NCI-H1092 (cell line): Measurements from ENCODE around the gene PRDM1.
A peak's percentile ranks its signal among the peaks of the same experiment; 100 is the strongest.

Experiments used
- DNase-seq: peaks from one replicate; lab custom pipeline; 2025; lab: John Stamatoyannopoulos, UW

Gene PRDM1

DNA sequence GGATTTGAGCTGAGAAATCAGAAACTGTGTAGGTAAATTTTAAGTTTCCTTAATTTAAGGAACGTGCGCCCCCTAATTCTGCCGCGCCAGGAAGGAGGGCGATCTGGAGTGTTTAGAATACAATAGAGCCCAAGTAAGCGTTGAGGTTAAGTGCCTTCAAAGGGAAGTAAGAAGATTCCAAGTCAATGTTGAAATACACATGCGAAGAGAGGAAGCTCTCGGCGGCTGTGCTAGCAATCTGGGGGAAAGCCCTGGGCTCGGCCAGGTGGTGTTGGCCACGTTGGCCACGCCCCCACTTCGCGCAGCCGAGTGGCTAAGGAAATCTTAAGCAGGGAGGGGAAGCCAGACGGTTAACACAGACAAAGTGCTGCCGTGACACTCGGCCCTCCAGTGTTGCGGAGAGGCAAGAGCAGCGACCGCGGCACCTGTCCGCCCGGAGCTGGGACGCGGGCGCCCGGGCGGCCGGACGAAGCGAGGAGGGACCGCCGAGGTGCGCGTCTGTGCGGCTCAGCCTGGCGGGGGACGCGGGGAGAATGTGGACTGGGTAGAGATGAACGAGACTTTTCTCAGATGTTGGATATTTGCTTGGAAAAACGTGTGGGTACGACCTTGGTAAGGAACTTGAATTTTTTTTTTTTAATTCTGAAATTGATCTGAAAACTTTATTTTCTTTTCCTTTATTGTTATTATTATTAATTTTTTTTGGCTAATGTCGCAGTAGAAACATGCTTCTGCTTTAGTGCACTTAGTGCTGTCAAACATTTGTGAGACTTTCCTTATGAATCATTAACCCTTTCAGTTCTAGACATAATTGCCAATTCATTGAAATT lies at the start of gene PRDM1:
PRDM1 (plus strand) TSS at position 353 of the 830 bp plus-strand sequence; CDS start at position 571, 218 bp downstream.
- DNase-seq, result no peak

- no peak for DNase-seq
Measured at GRCh38 chr6:106037060-106037459, 49.1 kb upstream of the PRDM1 start.

- DNase-seq, result no peak
Measured at GRCh38 chr6:106039897-106040592, 46.1 kb upstream of the PRDM1 start.

GRCh38 chr6:106044151-106044550 lies 42.0 kb upstream of the PRDM1 start:
- no peak for DNase-seq

DNA sequence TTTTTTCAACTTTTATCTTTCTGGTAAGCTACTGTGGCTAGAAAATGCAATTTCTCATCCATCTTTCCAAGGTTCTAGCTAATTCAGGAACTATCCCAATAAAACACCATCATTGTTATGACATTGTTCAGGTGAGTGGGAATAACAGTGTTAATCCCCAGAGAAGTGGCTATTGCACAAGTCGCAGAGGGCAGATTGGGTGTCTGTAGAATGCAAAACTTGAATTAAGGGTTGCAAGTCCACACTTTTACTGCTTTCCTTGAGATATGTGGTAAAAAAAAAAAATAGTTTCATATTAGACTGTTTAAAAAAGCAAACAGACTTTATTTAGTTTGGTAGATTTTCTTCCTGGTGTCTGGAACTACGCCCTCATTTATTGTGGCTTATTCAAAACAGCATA lies 41.1 kb upstream of the PRDM1 start:
- DNase-seq, result no peak

DNA sequence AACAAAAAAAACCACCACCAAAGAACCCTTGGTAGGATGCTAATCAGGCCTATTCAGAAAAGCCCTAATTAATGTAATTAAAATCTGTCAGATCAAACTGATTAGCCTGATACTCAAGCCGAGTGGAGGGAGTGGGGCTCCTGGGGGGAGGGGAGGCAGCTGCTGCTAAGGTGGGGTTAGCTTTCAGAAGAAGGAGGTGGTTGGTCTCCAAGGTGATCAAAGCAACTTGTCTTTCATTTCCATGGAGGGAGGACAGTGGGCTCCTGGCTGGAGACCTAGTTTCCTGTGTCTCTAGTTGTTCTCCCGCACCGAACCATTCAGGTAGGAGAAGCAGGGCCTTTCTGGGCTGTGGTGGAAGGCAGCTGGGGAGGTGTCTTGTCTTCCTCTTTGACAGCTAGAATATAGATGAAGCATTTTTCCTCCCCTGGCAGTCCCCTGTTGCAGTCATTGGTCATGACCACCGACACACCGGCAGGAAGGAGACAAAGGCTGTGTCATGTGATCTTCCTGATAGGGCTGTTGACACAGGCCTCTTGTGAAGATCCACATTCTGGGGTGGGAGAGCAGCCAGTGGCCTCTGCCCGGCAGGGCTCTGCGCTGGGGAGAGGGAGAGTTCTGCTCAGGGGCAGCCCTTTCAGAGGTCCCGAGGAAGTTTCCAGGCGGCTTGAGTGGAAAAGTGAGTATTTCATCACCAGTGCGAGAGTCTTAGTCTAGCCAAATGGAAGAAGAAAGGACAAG lies 39.9 kb upstream of the PRDM1 start:
- no peak for DNase-seq

GRCh38 chr6:106046854-106047200 lies 39.3 kb upstream of the PRDM1 start:
- DNase-seq, result no peak

DNA sequence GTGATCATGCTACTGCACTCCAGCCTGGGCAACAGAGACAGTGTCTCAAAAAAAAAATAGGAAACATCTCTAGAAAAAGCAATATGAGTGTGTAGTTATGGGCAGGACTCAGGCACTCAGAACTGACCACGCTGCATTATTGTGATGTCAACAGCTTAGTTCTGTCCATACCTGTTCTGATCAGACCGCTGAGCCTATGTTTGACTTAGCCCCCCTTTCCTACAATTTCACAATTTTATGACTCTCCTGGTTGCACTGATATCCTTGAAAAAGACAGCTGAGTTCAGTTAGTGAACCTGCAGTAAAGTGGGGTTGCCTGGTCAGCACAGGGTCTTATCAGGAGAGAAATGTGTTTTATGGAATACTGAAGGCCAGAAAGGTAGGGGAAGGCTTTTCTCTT lies 37.8 kb upstream of the PRDM1 start:
- no peak for DNase-seq

GRCh38 chr6:106050538-106050937 lies 35.6 kb upstream of the PRDM1 start:
- DNase-seq, result no peak

DNA sequence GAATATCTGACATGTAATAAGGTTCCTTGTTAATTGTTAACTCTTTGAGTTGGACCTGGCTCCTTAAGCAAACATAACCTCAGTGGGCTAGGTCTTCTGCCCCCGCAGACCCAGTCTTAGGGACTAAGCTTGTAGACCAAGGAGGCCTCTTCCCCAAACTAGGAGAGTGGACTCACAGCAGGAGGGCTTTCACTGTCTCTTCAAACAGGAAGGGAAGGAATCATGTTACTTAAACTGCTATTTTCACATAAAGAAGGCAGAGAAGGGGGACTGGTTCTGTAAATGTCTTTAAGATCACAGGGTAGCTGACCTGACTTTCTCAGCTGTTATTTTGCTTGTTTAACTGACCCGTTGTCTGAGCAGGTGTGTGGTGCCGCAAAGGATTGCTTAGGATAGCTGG lies 34.9 kb upstream of the PRDM1 start:
- DNase-seq, result no peak

- DNase-seq, result no peak
Measured at GRCh38 chr6:106053484-106054205, 32.5 kb upstream of the PRDM1 start.

DNA sequence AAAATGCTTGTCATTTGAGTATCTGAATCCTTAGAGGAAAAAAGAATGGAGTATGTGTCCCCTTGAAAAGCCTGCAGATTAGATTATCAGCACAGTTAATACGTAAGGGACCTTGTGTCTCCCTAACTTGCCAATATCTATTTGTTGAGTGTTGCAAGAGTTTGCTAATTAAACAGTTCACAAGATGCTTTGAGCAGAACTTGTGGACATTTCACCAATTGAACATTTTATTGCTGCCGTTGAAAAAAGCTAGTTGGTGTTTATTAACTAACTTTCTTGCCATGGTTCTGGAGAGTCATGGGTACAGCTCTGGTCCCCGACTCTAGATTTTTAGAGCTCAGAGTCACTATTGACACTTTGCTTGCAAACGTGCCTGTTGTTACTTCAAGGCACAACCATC lies 30.6 kb upstream of the PRDM1 start:
- no peak for DNase-seq

DNA sequence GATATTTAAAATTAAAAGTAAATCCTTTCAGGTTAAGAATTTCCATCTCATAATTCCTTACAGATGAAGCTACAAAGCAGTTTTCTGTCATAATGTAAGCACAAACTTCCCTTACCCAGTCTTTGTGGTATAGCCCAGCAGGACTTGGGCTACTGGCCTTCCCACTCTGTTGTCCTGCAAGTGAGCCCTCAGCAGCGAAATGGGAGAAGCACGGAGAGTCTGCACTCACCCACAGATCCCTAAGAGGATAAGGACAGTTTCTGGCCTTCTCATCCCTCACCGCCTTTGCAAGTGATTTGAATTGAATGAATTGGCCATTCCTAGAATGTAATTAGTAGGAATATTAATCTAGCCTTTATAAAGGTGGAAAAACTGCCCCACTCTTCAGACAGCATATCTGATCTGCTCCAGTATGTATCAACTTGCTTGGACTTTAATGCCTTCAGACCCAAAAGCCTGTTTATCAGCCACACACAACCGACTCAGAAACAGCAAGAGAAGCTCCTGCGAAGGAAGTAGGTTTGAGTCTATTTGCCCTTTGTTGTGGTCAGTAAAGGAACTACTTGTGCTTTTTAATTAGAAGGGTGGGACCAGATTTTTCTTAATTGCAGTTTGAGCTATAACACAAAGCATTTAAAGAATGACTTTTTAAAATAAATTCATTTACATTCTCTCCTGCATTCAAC lies 29.9 kb upstream of the PRDM1 start:
- DNase-seq, result no peak

DNA sequence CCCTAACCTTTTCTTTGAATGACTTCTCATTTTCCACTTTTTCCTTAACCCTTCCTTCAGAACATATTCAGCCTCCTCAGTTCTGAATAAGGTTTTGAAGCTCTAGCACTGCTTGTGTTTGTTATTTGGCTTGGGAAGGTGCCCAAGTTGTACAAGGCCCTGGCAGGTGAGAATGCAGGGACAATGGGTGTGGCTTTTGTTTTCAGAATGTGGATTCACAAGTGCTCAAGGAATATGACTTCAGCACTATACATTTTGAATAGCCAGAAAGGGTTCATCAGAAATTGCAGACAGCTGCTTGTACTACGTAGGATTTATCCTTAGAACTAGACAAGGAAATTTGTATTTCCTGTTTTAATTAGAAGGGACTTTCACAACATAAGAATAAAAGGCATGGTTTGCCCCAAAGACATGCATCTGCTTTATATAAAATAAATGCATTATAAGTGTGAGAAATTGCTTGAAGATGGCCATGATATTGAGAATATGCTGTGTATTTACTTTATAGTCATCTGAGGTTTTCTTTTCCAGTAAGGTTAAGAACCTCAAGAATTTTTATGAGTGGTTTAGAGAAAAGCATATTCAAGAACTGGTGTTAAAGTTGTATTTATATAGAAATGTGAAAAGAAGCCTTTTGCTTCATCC lies 29.3 kb upstream of the PRDM1 start:
- no peak for DNase-seq

GRCh38 chr6:106059331-106059730 lies 26.8 kb upstream of the PRDM1 start:
- DNase-seq, result no peak

- no peak for DNase-seq
Measured at GRCh38 chr6:106060167-106060566, 26.0 kb upstream of the PRDM1 start.

- DNase-seq, result no peak
Measured at GRCh38 chr6:106063448-106063850, 22.7 kb upstream of the PRDM1 start.

DNA sequence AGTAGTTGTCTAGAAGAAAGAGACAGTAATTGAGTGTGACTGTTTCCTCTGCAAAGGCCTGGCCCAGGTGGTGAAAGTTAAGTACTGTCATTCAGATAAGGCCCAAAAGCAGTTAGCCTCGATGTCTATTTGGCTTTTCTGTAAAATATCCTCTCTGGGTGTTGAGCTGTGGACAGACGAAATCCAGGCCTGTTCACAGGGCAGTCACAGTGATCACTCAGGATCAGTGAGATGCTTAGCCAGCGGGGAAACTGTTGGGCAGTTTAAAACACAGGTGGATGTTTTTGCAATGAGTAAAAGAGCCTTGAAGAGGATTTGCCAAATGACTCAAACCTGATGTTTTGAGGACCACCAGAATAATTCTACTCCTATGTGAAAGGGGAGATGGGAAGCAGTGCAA lies 22.0 kb upstream of the PRDM1 start:
- DNase-seq, result no peak

DNA sequence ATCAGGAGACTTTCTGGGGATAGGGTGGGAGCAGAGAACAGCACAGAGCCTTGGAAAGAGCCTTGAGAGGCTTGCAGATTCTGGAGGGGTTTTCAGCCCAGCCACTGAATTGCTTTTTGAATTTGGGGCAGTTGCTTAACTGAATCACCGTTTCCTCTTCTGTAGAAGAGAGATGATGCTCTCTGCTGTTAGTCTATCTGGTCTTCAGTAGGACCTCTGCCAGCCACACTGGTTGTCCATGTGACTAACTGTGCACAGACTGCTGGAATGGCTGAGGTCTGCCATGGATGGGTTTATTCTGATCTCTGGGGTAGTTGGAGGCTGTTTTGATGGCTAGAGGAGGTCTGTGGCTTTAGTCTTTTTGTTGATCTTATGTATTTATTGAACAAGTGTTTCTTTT lies 21.4 kb upstream of the PRDM1 start:
- no peak for DNase-seq

- no peak for DNase-seq
Measured at GRCh38 chr6:106066989-106067388, 19.1 kb upstream of the PRDM1 start.

DNA sequence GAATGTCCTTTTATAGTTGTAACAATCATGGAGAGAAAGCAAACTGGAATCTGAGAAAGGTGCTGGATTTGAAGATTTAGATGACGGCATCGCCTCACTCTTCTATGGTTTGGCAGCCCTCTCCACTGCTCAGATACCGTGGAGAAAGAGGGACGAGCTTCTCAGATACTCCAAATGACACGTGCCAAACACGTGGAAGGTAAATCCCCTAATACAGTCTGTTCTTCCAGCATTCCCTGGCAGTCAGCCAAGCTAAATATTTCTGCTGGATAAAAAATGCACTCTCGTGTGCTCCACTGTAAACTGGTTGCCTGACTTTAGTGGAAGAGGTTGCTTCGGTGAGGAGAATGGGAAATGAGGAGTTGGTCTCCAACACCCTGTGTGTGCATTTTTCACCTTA lies 16.7 kb upstream of the PRDM1 start:
- DNase-seq, result peak; percentile 20
